WTC11 (cell line): ENCODE data around the gene PPP5C.

ENCODE experiments used
- ATF2 ChIP-seq: sonication (generic); formaldehyde crosslinking; IDR thresholded peaks from 2 replicates; pipeline ENCODE4 v1.8.1; 2022; ENCODE audit warnings: low read depth, missing genetic modification reagents, borderline replicate concordance
- ATF6 ChIP-seq: sonication (generic); formaldehyde crosslinking; IDR thresholded peaks from 2 replicates; pipeline ENCODE4 v1.8.1; 2023; ENCODE audit warnings: mild to moderate bottlenecking, missing genetic modification reagents
- CTCF ChIP-seq: fragments of 200-600 bp; IDR thresholded peaks from 2 replicates; pipeline ENCODE4 v1.8.0; 2022; ENCODE audit warnings: antibody characterized with exemption
- E2F1 ChIP-seq: sonication (generic); formaldehyde crosslinking; IDR thresholded peaks from 2 replicates; pipeline ENCODE4 v1.8.0; 2022; ENCODE audit warnings: mild to moderate bottlenecking, missing genetic modification reagents
- HMGA2 ChIP-seq: fragments of 250-450 bp; sonication (Bioruptor Pico); IDR thresholded peaks from 2 replicates; pipeline ENCODE4 v1.4.0; 2021; ENCODE audit warnings: mild to moderate bottlenecking, moderate library complexity
- NR3C1 ChIP-seq: sonication (generic); formaldehyde crosslinking; conservative IDR thresholded peaks from 2 replicates; pipeline ENCODE4 v1.8.1; 2023; ENCODE audit warnings: low read depth, mild to moderate bottlenecking, missing genetic modification reagents
- USF2 ChIP-seq: sonication (generic); formaldehyde crosslinking; IDR thresholded peaks from 2 replicates; pipeline ENCODE4 v1.8.1; 2023; ENCODE audit warnings: mild to moderate bottlenecking, missing genetic modification reagents, moderate library complexity
- ZNF512 ChIP-seq: sonication (generic); formaldehyde crosslinking; IDR thresholded peaks from 2 replicates; pipeline ENCODE4 v1.8.1; 2022; ENCODE audit warnings: missing genetic modification reagents, borderline replicate concordance
- ZSCAN18 ChIP-seq: fragments of 250-450 bp; sonication (Bioruptor Pico); IDR thresholded peaks from 2 replicates; pipeline ENCODE4 v2.1.2; 2022; ENCODE audit warnings: mild to moderate bottlenecking, moderate library complexity

GRCh38 chr19:46351241-46352041 lies 4.6 kb downstream of the PPP5C start:
- TF ChIP-seq ATF6 (no peak), CTCF (no peak), HMGA2 (CRISPR knock-in tag) (no peak), ZSCAN18 (CRISPR knock-in tag) (no peak), USF2 (CRISPR knock-in tag) (no peak), NR3C1 (CRISPR knock-in tag) (no peak), ZNF512 (CRISPR knock-in tag) (no peak), ATF2 (CRISPR knock-in tag) (no peak), E2F1 (CRISPR knock-in tag) (no peak)
